Stimulated activated CD8-positive, alpha-beta memory T cell treated with anti-CD3 and anti-CD28 coated beads, Interleukin-7, amount 100 ng/mL, for 24 hours (primary cell): Measurements from ENCODE around the gene SLC5A2.
"Not testable (repeated sequence)": the region's sequence is repeated elsewhere in the genome, so short reads cannot be mapped to it uniquely, and the experiment has no call there.

Experiments
- DNase-seq: peaks from one replicate; pipeline ENCODE4 v3.0.0-alpha.2; 2020; ENCODE audit warnings: low read depth

Gene SLC5A2

DNA sequence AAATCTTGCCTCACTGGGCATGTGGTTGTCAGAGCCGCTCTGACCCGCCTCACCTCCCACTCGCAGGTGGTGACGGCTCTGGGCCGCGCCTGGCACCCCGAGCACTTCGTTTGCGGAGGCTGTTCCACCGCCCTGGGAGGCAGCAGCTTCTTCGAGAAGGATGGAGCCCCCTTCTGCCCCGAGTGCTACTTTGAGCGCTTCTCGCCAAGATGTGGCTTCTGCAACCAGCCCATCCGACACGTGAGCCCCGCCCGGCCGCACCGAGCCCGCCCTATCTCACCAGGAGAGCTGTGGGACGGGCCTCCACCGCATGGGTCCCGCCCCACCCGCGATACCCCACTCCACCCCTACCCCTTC, 7.0 kb upstream of the SLC5A2 start:
- DNase-seq, result no peak

DNA sequence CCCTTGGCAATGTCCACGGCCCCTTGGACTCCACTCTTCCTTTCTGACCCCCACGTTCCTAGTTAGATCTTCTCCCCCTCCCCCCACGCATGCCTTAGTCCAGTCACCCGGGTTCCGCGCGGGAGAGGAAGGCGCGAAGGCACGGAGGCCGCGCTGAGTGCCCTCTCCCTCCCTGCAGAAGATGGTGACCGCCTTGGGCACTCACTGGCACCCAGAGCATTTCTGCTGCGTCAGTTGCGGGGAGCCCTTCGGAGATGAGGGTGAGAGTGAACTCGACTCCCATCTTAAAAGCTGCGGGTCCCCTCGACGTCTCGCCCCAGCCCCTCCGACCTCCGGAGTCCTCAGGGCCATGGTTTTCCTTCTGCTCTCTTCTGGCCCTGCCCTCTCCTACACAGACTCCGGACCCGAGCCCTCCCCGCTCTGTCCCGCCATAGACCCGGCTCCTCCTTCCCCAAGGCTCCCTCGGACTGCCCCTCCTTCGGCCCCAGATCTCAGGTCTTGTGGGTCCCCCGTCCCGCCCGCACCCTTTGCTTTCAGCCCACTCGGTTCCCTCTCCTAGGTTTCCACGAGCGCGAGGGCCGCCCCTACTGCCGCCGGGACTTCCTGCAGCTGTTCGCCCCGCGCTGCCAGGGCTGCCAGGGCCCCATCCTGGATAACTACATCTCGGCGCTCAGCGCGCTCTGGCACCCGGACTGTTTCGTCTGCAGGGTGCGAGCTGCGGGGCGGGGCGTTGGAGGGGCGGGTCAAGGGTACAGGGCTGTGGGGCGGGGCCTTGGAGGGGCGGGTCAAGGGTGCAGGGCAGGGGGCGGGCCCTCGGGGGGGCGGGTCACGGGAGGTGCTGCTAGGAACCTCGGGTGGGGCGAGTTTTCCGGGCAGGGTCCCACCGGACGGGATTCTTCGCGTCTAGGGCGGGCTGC, 6.4 kb upstream of the SLC5A2 start:
- DNase-seq, result peak; percentile 81

DNA sequence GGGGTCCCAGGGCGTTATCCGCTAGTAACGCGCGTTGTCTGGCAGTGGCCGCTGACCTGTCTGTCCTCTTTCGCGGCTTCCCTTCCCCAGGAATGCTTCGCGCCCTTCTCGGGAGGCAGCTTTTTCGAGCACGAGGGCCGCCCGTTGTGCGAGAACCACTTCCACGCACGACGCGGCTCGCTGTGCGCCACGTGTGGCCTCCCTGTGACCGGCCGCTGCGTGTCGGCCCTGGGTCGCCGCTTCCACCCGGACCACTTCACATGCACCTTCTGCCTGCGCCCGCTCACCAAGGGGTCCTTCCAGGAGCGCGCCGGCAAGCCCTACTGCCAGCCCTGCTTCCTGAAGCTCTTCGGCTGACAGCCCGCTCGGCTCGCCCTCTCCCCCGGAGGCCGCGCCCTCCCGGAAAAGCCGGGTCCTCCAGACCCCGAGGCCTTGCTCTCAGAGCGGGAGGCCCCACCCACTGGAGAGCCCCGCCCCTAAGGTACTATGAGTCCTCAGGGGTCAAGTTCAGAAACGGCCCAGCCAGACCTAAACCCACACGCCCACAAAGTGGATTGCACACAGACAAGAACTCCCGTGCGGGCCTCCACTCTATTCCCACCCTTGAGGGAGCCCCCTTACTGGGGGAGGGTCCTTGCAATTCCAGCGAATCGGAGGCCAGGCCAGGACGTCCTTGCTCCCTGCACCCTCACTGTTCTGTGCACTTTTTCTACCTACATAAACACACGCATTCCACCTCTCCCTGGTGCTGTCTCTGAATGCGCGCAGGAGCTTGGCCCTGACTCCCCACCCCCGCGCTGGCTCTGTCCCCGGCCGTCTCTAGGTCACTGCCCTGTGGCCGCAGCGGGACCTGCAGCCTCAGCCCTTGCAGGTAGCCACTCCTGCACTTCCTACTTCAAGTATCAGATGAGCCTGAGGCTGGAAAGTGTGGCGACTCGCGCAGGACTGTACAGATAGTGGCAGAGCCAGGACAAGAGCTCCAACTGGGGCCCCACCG, 5.4 kb upstream of the SLC5A2 start:
- DNase-seq, result no peak

DNA sequence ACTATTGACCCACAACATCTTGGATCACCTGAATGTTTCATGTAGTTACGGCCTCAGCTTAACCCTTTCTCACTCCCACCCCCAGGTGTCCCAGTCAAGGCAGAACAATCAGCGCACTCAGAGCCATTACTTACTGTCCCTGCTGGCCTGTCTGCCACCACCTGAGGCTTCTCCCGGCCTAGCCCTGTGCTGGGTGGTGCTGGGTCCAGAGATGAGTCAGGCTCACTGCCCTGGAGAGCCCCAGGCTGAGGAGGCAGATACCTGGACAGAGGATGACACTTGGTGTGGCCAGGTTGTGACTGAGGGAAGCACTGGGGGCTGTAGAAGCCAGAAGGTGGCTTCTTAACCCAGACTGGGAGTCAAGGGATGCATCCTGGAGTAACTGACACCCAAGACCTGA, 4.0 kb upstream of the SLC5A2 start:
- no peak for DNase-seq

DNA sequence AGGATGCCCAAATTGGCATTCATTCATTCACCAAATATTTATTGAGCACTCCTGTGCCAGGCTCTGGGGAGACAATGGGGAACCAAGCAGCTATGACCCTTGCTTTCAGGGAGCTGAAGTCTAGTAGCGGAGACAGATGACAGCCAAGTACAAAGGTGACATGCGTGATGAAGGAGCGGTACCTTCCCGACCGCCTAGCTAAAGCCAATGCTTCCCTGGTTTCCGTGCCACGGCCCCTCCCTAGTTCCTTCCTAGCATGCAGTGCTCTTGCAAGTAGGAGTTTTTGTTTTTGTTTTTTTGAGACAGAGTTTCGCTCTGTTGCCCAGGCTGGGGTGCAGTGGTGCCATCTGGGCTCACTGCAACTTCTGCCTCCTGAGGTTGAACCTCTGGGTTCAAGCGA, 3.2 kb upstream of the SLC5A2 start:
- no peak for DNase-seq

DNA sequence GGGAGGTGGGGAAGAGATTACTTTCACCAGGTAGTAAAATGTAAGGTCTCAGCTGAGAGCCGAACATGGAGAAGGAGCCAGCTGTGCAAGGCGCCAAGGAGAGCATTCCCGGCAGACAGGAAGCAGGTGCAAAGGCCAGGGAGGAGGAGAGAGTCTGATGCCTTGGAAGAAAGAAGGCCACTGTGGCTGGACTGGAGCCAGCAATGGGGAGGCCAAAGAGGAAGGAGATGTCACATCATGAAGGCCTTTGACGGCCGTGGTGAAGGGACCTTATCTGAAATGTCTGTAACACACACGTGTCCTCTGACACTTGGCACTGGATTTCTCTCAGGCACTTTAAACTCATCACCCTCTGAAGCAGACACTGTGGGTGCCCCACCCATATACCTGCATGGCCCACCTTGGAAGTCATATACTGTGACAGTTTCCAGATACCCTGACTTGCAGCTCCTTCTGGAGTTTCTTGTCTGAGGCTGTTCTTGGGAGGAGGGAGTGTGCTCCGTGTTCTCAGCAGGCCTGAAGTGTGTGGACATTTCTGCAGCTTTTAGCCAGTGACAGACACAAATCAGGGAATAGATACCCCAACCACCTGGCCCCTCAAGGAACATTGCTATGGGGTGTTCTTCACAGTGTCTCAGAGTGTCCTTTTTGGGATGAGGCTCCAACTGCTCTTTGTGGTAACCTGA, 1.9 kb upstream of the SLC5A2 start:
- DNase-seq, result no peak

DNA sequence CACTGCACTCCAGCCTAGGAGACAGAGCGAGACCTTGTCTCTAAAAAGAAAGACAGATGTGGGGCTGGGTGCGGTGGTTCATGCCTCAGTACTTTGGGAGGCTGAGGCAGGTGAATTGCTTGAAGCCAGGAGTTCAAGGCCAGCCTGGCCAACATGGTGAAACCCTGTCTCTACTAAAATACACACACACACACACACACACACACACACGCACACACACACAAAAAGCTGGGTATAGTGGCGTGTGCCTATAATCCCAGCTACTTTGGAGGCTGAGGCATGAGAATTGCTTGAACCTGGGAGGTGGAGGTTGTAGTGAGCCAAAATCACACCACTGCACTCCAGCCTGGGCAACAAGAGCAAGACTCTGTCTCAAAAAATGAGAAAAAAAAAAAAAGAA, 1.1 kb downstream of the SLC5A2 start:
- DNase-seq, result not testable (repeated sequence)

DNA sequence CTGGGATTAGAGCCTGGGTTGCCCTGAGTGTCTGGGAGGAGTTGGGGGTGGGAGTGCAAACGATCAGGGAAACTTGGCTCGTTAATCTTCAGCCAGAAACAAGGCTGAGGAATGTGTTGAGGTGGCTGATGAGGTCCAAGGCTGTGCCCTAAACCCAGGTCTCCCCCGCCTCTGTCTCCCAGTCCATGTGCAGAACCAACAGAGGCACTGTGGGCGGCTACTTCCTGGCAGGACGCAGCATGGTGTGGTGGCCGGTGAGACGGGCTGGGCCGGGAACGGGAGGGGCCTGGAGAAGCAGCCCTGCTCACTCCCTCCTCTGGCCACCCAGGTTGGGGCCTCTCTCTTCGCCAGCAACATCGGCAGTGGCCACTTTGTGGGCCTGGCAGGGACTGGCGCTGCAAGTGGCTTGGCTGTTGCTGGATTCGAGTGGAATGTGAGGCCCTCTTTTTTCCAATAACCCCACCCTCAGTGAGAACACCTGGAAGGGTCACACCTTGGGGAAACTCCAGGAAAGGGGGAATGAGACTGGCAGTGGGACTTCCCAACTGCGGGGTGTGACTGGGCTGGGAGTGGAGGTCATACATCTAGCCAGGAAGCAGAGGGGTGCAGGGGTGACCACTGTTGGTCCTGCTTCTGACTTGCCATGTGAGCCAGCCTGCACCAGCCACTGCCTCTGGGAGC, 1.7 kb downstream of the SLC5A2 start:
- DNase-seq, result no peak

DNA sequence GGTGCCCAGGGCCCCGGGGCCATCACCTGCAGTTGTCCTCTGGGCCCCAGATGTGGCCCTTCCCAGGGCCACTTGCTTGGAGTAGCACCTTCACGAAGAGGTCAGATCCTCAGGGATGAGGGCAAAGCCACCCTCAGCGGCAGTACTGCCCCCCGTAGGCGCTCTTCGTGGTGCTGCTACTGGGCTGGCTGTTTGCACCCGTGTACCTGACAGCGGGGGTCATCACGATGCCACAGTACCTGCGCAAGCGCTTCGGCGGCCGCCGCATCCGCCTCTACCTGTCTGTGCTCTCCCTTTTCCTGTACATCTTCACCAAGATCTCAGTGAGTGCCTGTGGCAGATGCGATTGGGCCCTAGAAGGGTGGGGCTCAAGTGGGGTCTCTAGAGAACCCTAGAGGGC, 2.6 kb downstream of the SLC5A2 start:
- DNase-seq, result no peak

DNA sequence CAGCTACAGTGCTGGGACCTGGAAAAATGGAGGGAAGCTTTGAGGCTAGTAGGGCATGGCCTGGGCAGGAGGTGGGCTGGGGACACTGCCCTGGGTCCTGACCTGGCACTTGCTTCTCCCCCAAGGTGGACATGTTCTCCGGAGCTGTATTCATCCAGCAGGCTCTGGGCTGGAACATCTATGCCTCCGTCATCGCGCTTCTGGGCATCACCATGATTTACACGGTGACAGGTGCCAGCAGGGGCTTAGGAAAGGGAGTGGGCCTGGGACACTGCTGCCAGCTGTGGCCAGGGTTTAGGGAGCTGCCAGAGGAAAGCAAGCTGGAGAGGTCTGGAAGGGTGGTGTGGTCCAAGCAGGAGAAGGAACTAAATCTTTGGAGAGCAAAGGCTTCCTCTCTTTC, 3.1 kb downstream of the SLC5A2 start:
- DNase-seq, result no peak

DNA sequence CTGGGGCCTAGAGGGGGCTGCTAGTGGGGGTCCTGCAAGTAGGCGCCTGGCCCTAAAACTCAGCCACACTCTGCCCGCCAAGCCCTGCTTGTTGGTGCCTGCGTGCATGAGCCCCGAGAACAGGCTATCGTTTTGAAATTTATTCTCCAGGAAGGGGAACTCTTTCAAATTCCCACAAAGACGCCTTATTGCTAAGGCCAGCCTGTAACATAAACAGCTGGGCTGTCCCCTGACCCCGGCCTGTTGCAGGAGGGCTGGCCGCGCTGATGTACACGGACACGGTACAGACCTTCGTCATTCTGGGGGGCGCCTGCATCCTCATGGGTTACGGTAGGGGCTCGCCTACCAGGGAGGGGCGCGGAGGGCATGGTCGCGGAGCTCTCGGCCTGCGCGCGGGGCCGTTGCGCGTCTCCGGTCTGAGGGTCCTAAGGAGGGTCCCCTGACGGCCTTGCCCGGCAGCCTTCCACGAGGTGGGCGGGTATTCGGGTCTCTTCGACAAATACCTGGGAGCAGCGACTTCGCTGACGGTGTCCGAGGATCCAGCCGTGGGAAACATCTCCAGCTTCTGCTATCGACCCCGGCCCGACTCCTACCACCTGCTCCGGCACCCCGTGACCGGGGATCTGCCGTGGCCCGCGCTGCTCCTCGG, 4.3 kb downstream of the SLC5A2 start:
- DNase-seq, result no peak

DNA sequence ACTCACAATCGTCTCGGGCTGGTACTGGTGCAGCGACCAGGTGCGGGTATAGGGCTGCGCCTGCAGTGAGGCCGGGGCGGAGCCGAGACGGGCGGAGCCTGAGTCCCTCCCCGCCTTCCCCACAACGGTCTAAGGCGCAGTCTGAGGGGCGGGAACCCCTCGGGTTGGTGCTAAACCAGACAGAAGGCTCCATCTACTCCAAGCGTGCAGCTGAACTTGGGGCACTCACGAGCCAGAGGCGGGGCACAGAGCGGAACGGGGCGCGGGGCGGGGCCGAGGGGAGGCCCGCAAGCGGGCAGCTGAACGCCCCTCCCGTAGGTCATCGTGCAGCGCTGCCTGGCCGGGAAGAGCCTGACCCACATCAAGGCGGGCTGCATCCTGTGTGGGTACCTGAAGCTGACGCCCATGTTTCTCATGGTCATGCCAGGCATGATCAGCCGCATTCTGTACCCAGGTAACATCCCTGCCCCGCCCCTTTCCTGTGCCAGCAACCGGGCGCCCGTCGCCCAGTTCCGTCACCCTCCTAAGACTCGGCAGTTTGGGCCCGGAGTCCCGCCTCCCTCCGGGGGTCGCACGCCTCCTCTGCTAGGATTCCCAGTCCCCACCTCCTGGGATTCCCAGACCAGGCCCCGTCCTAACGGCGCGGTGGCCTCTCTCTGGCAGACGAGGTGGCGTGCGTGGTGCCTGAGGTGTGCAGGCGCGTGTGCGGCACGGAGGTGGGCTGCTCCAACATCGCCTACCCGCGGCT, 5.0 kb downstream of the SLC5A2 start:
- peak; percentile 33 for DNase-seq

DNA sequence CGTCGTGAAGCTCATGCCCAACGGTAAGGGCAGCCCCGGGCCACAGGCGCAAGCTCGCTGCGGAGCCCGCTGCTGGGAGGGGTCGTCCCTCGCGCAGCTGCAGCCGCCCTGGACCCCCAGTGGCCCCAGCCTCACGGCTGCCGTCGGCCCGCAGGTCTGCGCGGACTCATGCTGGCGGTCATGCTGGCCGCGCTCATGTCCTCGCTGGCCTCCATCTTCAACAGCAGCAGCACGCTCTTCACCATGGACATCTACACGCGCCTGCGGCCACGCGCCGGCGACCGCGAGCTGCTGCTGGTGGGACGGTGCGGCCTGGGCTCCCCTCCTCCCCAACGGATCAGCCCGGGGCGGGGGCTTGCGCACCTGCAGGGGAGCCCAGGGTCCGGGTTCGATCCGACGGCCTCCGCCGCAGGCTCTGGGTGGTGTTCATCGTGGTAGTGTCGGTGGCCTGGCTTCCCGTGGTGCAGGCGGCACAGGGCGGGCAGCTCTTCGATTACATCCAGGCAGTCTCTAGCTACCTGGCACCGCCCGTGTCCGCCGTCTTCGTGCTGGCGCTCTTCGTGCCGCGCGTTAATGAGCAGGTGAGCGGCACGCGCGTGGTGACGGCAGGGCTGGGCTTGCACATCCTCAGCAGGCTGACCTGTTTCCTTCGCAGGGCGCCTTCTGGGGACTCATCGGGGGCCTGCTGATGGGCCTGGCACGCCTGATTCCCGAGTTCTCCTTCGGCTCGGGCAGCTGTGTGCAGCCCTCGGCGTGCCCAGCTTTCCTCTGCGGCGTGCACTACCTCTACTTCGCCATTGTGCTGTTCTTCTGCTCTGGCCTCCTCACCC, 5.8 kb downstream of the SLC5A2 start:
- no peak for DNase-seq

DNA sequence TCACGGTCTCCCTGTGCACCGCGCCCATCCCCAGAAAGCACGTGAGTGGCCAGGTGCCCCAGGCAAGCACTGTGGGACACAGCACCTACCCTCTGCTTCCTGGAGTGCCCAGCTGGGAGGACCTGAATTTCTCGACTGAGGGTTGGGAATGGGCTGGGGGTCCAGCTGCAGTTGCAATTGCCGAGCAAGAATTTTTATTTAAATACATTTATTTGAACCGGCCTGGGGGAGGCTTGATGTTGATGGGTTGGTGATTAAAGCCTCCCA, 6.3 kb downstream of the SLC5A2 start:
- DNase-seq, result no peak

DNA sequence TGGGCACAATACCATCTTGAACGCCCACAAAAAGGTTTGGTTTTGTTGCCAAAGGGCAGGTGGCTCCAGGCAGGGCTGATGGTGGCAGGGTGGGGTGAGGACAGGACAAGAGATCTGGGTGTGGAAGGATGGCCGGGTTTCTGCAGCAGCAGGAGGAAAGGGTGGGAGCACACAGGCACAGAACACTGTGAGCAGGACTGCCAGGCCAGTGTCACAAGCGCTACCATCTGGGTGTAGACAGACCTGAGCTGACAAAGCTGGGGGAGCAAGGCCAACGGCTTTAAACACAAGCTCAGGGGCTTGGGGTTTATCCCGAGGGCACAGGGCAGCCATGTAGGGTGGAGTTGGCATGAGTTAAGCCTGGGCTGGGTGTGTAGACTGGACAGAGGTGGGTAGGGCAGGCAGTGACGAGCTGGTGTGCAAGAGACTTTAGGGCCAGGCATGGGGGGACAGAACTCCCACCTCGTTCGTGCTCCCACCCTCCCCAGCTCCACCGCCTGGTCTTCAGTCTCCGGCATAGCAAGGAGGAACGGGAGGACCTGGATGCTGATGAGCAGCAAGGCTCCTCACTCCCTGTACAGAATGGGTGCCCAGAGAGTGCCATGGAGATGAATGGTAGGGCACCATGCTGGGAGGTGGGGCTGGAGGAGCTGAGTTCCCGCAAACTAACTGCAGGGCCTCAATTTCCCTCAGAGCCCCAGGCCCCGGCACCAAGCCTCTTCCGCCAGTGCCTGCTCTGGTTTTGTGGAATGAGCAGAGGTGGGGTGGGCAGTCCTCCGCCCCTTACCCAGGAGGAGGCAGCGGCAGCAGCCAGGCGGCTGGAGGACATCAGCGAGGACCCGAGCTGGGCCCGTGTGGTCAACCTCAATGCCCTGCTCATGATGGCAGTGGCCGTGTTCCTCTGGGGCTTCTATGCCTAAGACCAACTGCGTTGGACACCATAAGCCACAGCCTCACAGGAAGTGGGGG, 7.0 kb downstream of the SLC5A2 start:
- DNase-seq, result no peak

DNA sequence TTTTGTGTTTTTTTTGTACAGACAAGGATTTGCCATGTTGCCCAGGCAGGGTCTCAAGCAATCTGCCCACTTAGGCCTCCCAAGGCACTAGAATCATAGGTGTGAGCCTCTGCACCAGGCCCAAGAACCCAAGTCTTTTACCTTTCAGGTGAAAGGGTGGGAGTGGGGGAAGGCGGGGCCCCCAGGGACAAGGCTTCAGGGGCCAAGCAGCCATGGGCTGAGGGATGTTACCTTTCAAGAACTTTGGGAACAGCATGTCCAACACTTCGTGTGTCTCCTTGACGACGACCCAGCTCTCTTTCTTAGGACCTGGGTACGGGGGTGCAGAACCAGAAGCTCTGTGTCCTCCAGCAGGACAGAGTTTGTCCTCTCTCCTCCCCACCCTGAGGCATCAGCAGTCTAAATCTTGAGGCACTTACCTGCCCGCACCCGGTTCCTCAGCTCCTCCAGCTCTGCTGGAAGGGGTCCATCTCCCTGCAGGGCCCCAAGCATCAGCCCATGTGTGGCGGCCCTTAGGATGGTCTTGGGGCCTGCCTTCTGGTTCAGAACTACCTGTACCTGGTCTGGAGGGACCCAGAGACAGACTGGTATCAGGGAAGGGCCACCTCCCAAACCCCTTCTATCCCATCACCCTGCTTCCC, 9.0 kb downstream of the SLC5A2 start:
- no peak for DNase-seq

DNA sequence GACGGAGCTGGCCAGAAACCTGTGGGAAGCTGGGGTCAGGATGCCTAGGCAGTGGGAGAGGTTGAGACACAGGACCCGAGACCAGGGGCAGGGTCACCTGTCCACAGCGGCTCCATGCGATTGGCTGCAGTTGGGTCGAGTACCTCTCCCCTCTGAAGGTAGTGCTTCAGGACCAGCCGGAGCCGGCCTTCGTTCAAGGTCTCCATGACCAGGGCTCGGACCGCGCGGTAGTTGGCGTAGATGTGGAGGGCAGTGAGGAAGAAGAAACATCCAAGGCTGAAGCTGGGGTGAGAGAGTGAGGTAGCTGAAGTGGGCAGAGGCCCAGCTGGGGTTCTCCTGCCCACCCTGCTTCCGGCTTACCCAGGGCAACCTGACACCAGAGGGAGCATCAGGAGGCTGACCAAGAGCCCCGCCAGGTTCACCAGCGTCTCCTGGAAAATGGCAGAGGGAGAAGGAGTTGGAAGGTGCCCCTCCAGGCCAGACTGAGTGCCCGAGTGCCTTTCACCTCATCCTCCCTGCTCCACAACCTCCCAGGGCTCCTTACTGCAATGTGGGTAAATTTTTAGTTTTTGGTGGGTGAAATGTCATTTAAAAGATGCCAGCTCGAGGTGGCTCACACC, 10.7 kb downstream of the SLC5A2 start:
- no peak for DNase-seq

DNA sequence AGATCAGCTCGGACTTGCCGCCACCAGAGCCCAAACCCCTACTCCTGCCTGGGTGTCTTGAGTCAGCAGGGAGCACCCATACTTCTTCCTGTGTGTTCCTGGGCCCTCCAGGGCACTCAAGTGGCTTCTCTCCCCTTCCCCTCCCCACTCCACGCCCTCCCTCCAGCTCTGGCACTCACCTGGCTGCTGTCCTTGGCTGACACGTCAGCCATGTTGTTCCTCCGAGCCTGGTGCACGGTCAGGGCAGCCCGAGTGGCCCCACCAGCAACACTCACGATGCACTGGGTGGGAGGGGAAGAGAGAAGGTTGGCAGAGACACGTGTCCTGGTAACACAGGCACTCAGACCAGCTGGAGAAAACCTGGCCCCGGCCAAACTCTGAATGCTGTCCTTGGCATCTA, 13.7 kb downstream of the SLC5A2 start:
- no peak for DNase-seq
